Suppressor macrophage treated with lipopolysaccharide for 4 hours (primary cell): ENCODE measurements around the gene ITIH5.

Experiments
- DNase-seq: peaks from one replicate; pipeline ENCODE4 v3.0.0-alpha.2; 2020

The ITIH5 gene

GRCh38 chr10:7577579-7577978, 89.2 kb downstream of the ITIH5 start:
- DNase-seq: no peak

- DNase-seq: no peak
Observed at GRCh38 chr10:7577176-7577575, 89.6 kb downstream of the ITIH5 start.

- DNase-seq: no peak
Observed at GRCh38 chr10:7576340-7576739, 90.4 kb downstream of the ITIH5 start.

GRCh38 chr10:7572391-7572790, 94.4 kb downstream of the ITIH5 start:
- DNase-seq: peak; percentile 6

GRCh38 chr10:7571981-7572380, 94.8 kb downstream of the ITIH5 start:
- no peak for DNase-seq

- DNase-seq: no peak
Observed at GRCh38 chr10:7567911-7568620, 98.7 kb downstream of the ITIH5 start.

GRCh38 chr10:7566891-7567290, 99.9 kb downstream of the ITIH5 start:
- DNase-seq: no peak

GRCh38 chr10:7565871-7566270, 100.9 kb downstream of the ITIH5 start:
- DNase-seq: no peak

- DNase-seq: no peak
Observed at GRCh38 chr10:7563770-7564169, 103.0 kb downstream of the ITIH5 start.

- no peak for DNase-seq
Observed at GRCh38 chr10:7563368-7563767, 103.4 kb downstream of the ITIH5 start.

- no peak for DNase-seq
Observed at GRCh38 chr10:7561985-7562384, 104.8 kb downstream of the ITIH5 start.

GRCh38 chr10:7561216-7561893, 105.4 kb downstream of the ITIH5 start:
- DNase-seq: no peak

- DNase-seq: no peak
Observed at GRCh38 chr10:7560519-7560918, 106.2 kb downstream of the ITIH5 start.

- DNase-seq: no peak
Observed at GRCh38 chr10:7559386-7559785, 107.4 kb downstream of the ITIH5 start.

GRCh38 chr10:7558036-7558435, 108.7 kb downstream of the ITIH5 start:
- DNase-seq: no peak

- no peak for DNase-seq
Observed at GRCh38 chr10:7553531-7553930, 113.2 kb downstream of the ITIH5 start.

- no peak for DNase-seq
Observed at GRCh38 chr10:7551950-7552716, 114.6 kb downstream of the ITIH5 start.

- DNase-seq: no peak
Observed at GRCh38 chr10:7551289-7551688, 115.5 kb downstream of the ITIH5 start.

- no peak for DNase-seq
Observed at GRCh38 chr10:7550013-7550412, 116.8 kb downstream of the ITIH5 start.

GRCh38 chr10:7547829-7548228, 118.9 kb downstream of the ITIH5 start:
- no peak for DNase-seq

- DNase-seq: no peak
Observed at GRCh38 chr10:7547206-7547605, 119.6 kb downstream of the ITIH5 start.

GRCh38 chr10:7546385-7546967, 120.3 kb downstream of the ITIH5 start:
- DNase-seq: no peak

GRCh38 chr10:7545792-7546191, 121.0 kb downstream of the ITIH5 start:
- no peak for DNase-seq

- DNase-seq: no peak
Observed at GRCh38 chr10:7545261-7545660, 121.5 kb downstream of the ITIH5 start.
